Endodermal cell (in vitro differentiated cells): Measurements from ENCODE around the gene TMEM176A. TPM values are rescaled to one million over a fixed set of nuclear protein-coding genes. Genes with fewer than 3 reads are reported as not detected.

ENCODE experiments used
- DNase-seq: peaks from one replicate; pipeline ENCODE4 v3.0.0-alpha.2; 2017
- H3K27ac ChIP-seq: 2 replicates; pipeline ENCODE4 v1.5.1; 2013; ENCODE audit warnings: mild to moderate bottlenecking, low read depth, low read length, moderate library complexity
- H3K27me3 ChIP-seq: 2 replicates; pipeline ENCODE4 v1.6.1; 2013; ENCODE audit warnings: mild to moderate bottlenecking, low read length, moderate library complexity; ENCODE audit not compliant: insufficient read depth, control insufficient read depth, poor library complexity, severe bottlenecking
- H3K36me3 ChIP-seq: 2 replicates; pipeline ENCODE4 v1.7.0; 2013; ENCODE audit warnings: mild to moderate bottlenecking, low read length, moderate library complexity; ENCODE audit not compliant: control insufficient read depth, insufficient read depth
- H3K4me1 ChIP-seq: one replicate; pipeline ENCODE4 v1.7.0; 2013; ENCODE audit warnings: low read length; ENCODE audit not compliant: control insufficient read depth, insufficient read depth
- H3K4me3 ChIP-seq: 2 replicates; pipeline ENCODE4 v1.5.1; 2013; ENCODE audit warnings: mild to moderate bottlenecking, low read length, moderate library complexity
- H3K9ac ChIP-seq: 2 replicates; pipeline ENCODE4 v1.6.1; 2013; ENCODE audit warnings: mild to moderate bottlenecking, low read length, moderate library complexity; ENCODE audit not compliant: poor library complexity, severe bottlenecking; ENCODE audit errors: extremely low read depth
- H3K9me3 ChIP-seq: 2 replicates; pipeline ENCODE4 v1.6.1; 2013; ENCODE audit warnings: mild to moderate bottlenecking, low read length, moderate library complexity; ENCODE audit not compliant: control insufficient read depth
- H3K27ac Mint-ChIP-seq: 2 replicates; pipeline ENCODE4 v1.8.0; 2020; ENCODE audit warnings: mixed read lengths
- H3K27me3 Mint-ChIP-seq: 2 replicates; pipeline ENCODE4 v1.8.0; 2021; ENCODE audit warnings: mild to moderate bottlenecking, mixed read lengths; ENCODE audit not compliant: insufficient read depth
- H3K36me3 Mint-ChIP-seq: 2 replicates; pipeline ENCODE4 v1.8.0; 2020; ENCODE audit warnings: low read depth, mixed read lengths
- H3K4me1 Mint-ChIP-seq: 2 replicates; pipeline ENCODE4 v1.8.0; 2020; ENCODE audit warnings: mixed read lengths
- H3K4me3 Mint-ChIP-seq: 2 replicates; pipeline ENCODE4 v1.8.0; 2020; ENCODE audit warnings: mild to moderate bottlenecking, moderate library complexity, mixed read lengths
- H3K9me3 Mint-ChIP-seq: 2 replicates; pipeline ENCODE4 v1.8.0; 2020; ENCODE audit warnings: mild to moderate bottlenecking, mixed read lengths
- WGBS, 2 experiments: methylation state at CpG; one replicate each; pipeline versions ENCODE4 v1.1.5 to v1.1.7; 2013; ENCODE audit warnings: missing lambda C conversion rate in 2 of 2, mixed read lengths in 1 of 2; ENCODE audit not compliant: insufficient coverage in 1 of 2, insufficient read length in 1 of 2; 5-methylcytosine and 5-hydroxymethylcytosine counted together
- total RNA-seq, 2 donors: library from RNA; stranded (reverse); fragmentation: NEBNext Ultra II Directional in 1 of 2; extraction: Animal tissue kit (Norgen Biotek cat#: 25700) in 1 of 2; gene quantifications; 2 replicates in 1 of 2; 3 replicates in 1 of 2; pipeline ENCODE4 v1.2.1, GENCODE V29; 2021
- TF ChIP-seq, protein P1 (sequence below): fragments of 200-600 bp; sonication (generic); conservative IDR thresholded peaks from 2 replicates; pipeline ENCODE4 v1.5.0; 2021; ENCODE audit warnings: antibody characterized with exemption, mild to moderate bottlenecking

TMEM176A gene
- total RNA-seq, 2 donors from 2014 or later = not detected

DNA sequence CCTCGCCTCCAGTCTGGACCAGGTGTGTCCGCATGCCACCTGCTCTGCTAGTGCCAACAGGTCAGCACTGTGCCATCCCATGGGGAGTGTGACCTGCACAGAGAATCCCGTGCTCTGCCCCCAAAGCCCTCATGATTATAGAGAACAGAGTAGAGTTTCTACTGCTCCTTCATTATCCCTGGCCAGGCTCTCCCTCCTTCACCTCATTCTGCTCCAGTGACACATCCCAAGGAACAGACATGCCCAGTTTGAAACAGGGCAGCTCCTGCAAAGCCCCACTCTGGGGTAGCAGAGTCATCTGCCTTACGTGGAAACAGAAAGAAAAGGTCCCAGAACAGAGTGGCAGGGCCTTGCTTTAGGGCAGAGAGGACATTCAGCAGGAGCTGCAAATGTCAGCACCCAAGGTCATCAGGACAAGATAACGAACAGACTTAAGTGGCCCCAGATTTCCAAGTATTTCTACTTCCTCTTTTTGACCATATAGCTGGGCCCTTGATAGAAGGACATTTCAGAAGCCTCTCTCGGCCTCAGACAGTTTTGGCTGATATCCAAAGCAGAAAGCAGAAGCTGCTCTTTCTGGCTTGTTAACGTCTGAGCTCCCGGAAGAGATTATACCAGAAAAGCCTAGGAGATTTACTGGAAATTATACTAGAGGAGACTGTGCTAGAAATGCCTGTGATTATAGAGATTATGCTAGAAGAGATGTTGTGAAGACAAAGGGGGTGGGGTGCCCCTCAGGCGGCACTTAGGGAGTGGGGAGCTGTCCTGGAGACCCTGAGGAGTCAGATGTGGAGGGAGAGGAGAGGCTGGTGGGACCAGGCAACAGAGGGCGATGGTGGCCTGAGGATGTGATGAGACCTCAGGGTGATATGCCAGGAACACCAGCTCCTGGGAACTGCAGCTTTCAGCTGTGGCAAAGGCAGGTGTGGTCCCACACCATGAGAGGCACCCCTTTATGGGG lies 13.0 kb upstream of the TMEM176A start:
- TF ChIP-seq, protein P1, sequence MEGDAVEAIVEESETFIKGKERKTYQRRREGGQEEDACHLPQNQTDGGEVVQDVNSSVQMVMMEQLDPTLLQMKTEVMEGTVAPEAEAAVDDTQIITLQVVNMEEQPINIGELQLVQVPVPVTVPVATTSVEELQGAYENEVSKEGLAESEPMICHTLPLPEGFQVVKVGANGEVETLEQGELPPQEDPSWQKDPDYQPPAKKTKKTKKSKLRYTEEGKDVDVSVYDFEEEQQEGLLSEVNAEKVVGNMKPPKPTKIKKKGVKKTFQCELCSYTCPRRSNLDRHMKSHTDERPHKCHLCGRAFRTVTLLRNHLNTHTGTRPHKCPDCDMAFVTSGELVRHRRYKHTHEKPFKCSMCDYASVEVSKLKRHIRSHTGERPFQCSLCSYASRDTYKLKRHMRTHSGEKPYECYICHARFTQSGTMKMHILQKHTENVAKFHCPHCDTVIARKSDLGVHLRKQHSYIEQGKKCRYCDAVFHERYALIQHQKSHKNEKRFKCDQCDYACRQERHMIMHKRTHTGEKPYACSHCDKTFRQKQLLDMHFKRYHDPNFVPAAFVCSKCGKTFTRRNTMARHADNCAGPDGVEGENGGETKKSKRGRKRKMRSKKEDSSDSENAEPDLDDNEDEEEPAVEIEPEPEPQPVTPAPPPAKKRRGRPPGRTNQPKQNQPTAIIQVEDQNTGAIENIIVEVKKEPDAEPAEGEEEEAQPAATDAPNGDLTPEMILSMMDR = peak; percentile 26
- no peaks in the 10 kb centered on the region for H3K9me3 Mint-ChIP-seq
- H3K36me3 Mint-ChIP-seq = no peaks in the 10 kb centered on the region
- no peak overlapping the region for H3K27ac Mint-ChIP-seq
- Histone ChIP-seq H3K27ac (no peak overlapping the region), H3K27me3 (peaks cover 14% of the 10 kb centered on the region), H3K36me3 (no peaks in the 10 kb centered on the region), H3K4me3 (no peak overlapping the region), H3K9me3 (no peaks in the 10 kb centered on the region), H3K4me1 (no peaks in the 10 kb centered on the region), H3K9ac (no peak overlapping the region)
- H3K4me1 Mint-ChIP-seq = no peaks in the 10 kb centered on the region
- WGBS, 2 experiments = 85 to 94% methylated on average over 5 to 10 of the region's 10 CpGs
- peaks cover 44% of the 10 kb centered on the region for H3K27me3 Mint-ChIP-seq
- H3K4me3 Mint-ChIP-seq = no peak overlapping the region
- no peak for DNase-seq

DNA sequence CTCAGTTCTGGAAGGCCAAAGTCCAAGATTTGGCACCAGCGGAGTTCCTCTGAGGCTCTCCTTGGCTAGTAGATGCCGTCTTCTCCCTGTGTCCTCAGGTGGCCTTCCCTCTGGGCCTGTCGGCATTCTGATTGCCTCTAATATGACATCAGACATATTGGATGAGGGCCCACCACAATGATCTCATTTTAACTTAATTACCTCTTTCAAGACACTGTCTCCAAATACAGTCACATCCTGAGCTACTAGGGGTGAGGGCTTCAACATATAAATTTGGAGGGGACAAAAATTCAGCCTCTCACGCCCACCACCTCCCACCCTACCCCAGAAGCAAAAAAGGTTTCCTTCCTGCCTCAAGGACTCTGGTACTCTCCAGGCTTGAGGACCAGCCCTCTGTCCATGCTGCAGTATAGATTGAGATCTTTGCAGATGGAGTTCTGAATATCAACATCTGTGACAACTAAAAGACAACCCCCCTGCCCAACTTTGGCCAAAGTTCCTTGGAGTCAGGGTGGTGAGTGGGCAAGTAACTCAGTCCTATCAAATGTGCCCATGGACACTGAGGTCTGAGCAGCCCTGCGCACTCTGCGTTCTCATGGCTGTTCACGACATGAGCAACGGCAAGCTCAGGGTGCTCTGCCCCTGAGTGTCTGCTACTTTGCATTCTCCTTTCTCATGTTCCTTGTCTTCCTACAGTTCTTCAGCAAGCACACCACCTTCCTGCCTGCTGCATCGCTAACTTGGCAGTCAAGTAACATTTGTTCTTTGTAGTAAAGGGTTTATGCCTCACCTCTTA lies 11.9 kb upstream of the TMEM176A start:
- Mint-ChIP-seq H3K9me3 (no peaks in the 10 kb centered on the region), H3K27me3 (peaks cover 44% of the 10 kb centered on the region), H3K27ac (no peak overlapping the region), H3K36me3 (no peaks in the 10 kb centered on the region), H3K4me1 (no peaks in the 10 kb centered on the region), H3K4me3 (no peak overlapping the region)
- Histone ChIP-seq H3K27me3 (peaks cover 23% of the 10 kb centered on the region), H3K27ac (no peak overlapping the region), H3K9me3 (no peaks in the 10 kb centered on the region), H3K9ac (no peak overlapping the region), H3K4me1 (no peaks in the 10 kb centered on the region), H3K36me3 (no peaks in the 10 kb centered on the region), H3K4me3 (no peak overlapping the region)
- DNase-seq = no peak
- TF ChIP-seq, protein P1 = no peak
- 71 to 75% methylated on average over 5 to 9 of the region's 9 CpGs for WGBS, 2 experiments

DNA sequence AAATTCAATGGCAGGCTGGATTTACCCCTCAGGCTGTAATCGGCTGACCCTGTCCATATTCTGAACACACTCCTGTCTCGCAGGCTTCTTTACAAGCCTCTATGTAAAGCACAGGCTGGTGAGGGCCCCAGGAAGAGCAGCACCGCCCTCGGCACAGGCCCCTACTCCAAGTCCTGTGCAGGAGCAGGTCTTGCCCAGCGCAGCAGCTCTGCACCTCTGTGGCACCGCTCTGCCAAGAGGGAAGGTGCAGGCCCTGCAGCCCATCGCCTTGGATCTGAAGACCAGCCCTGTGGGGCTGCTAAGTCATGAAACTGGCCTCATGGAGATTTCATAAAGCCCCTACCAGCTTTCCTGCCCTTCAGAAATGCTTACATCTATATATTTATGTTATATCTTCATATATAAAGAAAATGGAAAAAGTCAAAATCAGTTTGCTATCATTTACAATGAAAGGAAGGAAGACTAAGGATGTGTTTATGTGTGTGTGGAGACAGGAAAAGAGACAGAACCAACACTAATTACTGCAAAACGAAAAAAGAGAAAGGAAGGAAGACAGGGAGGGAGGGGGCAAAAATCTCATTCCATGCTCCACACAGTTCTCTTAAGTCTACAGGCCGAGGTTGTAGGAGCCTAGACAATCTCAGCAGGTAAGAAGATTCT lies 10.0 kb upstream of the TMEM176A start:
- H3K27ac Mint-ChIP-seq = no peak overlapping the region
- Histone ChIP-seq H3K27me3 (peaks cover 16% of the 10 kb centered on the region), H3K36me3 (no peaks in the 10 kb centered on the region), H3K4me1 (no peaks in the 10 kb centered on the region), H3K9me3 (no peaks in the 10 kb centered on the region), H3K4me3 (no peak overlapping the region), H3K27ac (no peak overlapping the region), H3K9ac (no peak overlapping the region)
- DNase-seq = no peak
- no peaks in the 10 kb centered on the region for H3K9me3 Mint-ChIP-seq
- TF ChIP-seq, protein P1 = no peak
- 80 to 83% methylated on average over 2 to 9 of the region's 9 CpGs for WGBS, 2 experiments
- H3K4me3 Mint-ChIP-seq = no peak overlapping the region
- no peaks in the 10 kb centered on the region for H3K4me1 Mint-ChIP-seq
- no peaks in the 10 kb centered on the region for H3K36me3 Mint-ChIP-seq
- peaks cover 31% of the 10 kb centered on the region for H3K27me3 Mint-ChIP-seq
